ENCODE results near the gene LPGAT1. TPM values are rescaled to one million over a fixed set of nuclear protein-coding genes. Genes with fewer than 3 reads are reported as not detected.
"Not testable (repeated sequence)": the region's sequence is repeated elsewhere in the genome, so short reads cannot be mapped to it uniquely, and the experiment has no call there.

LPGAT1 gene
- total RNA-seq, 4 donors from 2014 or later: 10.8 to 32.0 (median 24.8) TPM

DNA sequence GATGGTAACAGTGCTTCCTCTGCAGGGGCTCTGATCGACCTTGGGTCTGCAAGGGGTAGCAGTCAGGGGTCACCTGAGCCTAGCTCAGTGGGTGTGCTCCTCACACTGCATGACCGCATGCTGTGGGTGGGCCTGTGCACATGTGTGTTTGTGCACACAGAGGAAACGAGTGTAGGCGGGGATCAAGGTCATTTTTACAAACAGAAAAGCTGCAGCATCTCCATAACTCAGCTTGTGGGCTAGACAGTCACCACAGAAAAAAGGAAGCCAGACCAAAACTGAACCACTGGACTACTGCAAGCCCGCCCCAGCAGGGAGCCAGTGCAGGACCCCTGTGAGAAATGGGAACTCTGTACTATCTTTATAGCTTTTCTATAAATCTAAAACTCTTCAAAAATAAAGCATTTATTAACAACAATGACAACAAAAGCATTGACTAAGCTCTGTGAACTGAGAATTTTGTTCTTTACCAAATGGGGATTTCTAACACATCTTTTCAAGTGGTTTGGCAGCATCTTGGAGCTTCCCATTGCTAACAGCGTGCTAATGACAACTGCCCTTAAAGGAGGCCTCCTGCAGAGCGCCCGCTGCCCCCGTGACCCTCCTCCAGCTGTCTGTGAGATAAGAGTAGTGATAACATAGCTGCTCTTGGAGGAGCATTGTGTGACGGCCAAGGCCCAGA, 135.3 kb downstream of the LPGAT1 start:
- Histone ChIP-seq H3K27me3 (peaks cover 0 to 14% (median 0%) of the 10 kb centered on the region in 4 donors), H3K4me1 (peaks cover 7 to 11% (median 9%) of the 10 kb centered on the region in 3 donors), H3K27ac (no peak overlapping the region), H3K4me3 (no peak overlapping the region), H3K9me3 (no peaks in the 10 kb centered on the region), H3K36me3 (no peaks in the 10 kb centered on the region)
- intact Hi-C loops (cut with DNase I): loop anchor here (5.0 to 10.0 kb wide), 2 partner anchors 137 to 250 kb away; partner anchors contain the start of gene LPGAT1
- TF ChIP-seq CTCF (IDR thresholded peaks at IDR 0.05) (no peak), POLR2A (IDR thresholded peaks at IDR 0.05) (no peak)
- no peak for DNase-seq
- 57 to 68% methylated on average over 6 to 9 of the region's 10 CpGs for WGBS, 2 donors

- DNase-seq, H3K27me3 ChIP-seq, H3K27ac ChIP-seq, H3K4me1 ChIP-seq, H3K4me3 ChIP-seq, H3K9me3 ChIP-seq, H3K36me3 ChIP-seq: not testable (repeated sequence)
- 79 to 84% methylated on average over 3 to 5 of the region's 5 CpGs for WGBS, 2 donors
- intact Hi-C loops (cut with DNase I): loop anchor here (10.0 kb wide), 1 partner anchor 251 kb away; no protein-coding TSS in a partner anchor
Measured at GRCh38 chr1:211693911-211694310, 136.7 kb downstream of the LPGAT1 start.

Small RNA genes within 50 kb of the gene (small RNA-seq; reads per million reads assigned to genes)
- gene RF00019: 0 reads per million in 4 donors
- gene RN7SL344P: 0 reads per million in 4 donors

Other genes with a start within 250 kb of the LPGAT1 start
- 10 to 100 TPM in 1 of 4 donors, 1 to 10 TPM in 3; 2.4 to 11.8 (median 6.5) TPM for gene NEK2, start 155.1 kb downstream of the LPGAT1 start, total RNA-seq
- 10 to 100 TPM; 13.8 to 20.7 (median 14.4) TPM for gene INTS7, start 204.8 kb upstream of the LPGAT1 start, total RNA-seq
- gene DTL, start 205.0 kb upstream of the LPGAT1 start, total RNA-seq: 1 to 10 TPM; 2.0 to 9.2 (median 5.1) TPM